ENCODE data around the gene ABCC10.

DNA sequence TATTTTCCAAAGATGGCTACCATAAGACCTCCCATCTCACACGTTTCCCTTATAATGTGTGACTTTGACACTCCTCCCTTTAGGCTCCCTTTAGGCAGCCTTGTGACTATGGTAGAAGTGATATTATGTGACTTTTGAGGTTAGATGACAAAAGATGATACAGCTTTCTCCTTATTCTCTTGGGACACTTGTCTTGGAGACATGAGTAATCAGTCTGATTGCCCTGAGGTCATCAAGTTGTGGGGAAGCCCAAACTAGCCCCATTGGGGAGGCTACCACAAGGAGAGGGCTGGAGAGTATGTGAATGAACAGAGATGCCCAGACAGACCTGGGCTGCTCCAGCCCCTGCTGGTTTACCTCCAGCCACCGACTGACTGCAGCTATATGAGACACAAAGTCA, 38.6 kb downstream of the ABCC10 start:
- TF ChIP-seq POLR2AphosphoS5 (IDR thresholded peaks at IDR 0.05; ENCODE audit: low read depth, low read length) (no peak), POLR2A (IDR thresholded peaks at IDR 0.05; ENCODE audit: low read depth, low read length) (no peak), TAF1 (IDR thresholded peaks at IDR 0.05; ENCODE audit: borderline replicate concordance, low read depth, low read length) (no peak)

Measured in GM12892 (cell line).